HTERT RPE-1 (cell line): ENCODE measurements around the gene SCCPDH.

ENCODE experiments used
- in situ Hi-C: fragments of 300-500 bp; cut with MboI; formaldehyde crosslinking; loops from 4 replicates; pipeline ENCODE4 v1.14.3; 2020; ENCODE audit warnings: low sequenced_read_pairs

The SCCPDH gene

GRCh38 chr1:246748006-246748405, 23.8 kb downstream of the SCCPDH start:
- in situ Hi-C loops, result no loop called here

- in situ Hi-C loops, result no loop called here
Measured at GRCh38 chr1:246748867-246749266, 24.7 kb downstream of the SCCPDH start.

- in situ Hi-C loops, result no loop called here
Measured at GRCh38 chr1:246750752-246751151, 26.5 kb downstream of the SCCPDH start.

GRCh38 chr1:246753670-246754535, 29.7 kb downstream of the SCCPDH start:
- in situ Hi-C loops, result no loop called here

- in situ Hi-C loops, result no loop called here
Measured at GRCh38 chr1:246755419-246755818, 31.2 kb downstream of the SCCPDH start.

GRCh38 chr1:246760422-246761347, 36.5 kb downstream of the SCCPDH start:
- in situ Hi-C loops, result no loop called here

- in situ Hi-C loops, result no loop called here
Measured at GRCh38 chr1:246761396-246761795, 37.2 kb downstream of the SCCPDH start.

GRCh38 chr1:246765521-246765920, 41.3 kb downstream of the SCCPDH start:
- in situ Hi-C loops, result no loop called here

GRCh38 chr1:246768403-246769020, 44.3 kb downstream of the SCCPDH start:
- in situ Hi-C loops, result no loop called here

GRCh38 chr1:246769306-246769705, 45.1 kb downstream of the SCCPDH start:
- in situ Hi-C loops, result no loop called here

GRCh38 chr1:246771366-246771765, 47.2 kb downstream of the SCCPDH start:
- in situ Hi-C loops, result no loop called here

- in situ Hi-C loops, result no loop called here
Measured at GRCh38 chr1:246772686-246773085, 48.5 kb downstream of the SCCPDH start.

- in situ Hi-C loops, result no loop called here
Measured at GRCh38 chr1:246773213-246773641, 49.0 kb downstream of the SCCPDH start.

- in situ Hi-C loops, result no loop called here
Measured at GRCh38 chr1:246775531-246776385, 51.5 kb downstream of the SCCPDH start.

- in situ Hi-C loops, result no loop called here
Measured at GRCh38 chr1:246776923-246777322, 52.7 kb downstream of the SCCPDH start.

GRCh38 chr1:246778663-246779062, 54.5 kb downstream of the SCCPDH start:
- in situ Hi-C loops, result no loop called here

GRCh38 chr1:246779561-246780175, 55.5 kb downstream of the SCCPDH start:
- in situ Hi-C loops, result no loop called here

GRCh38 chr1:246780264-246780663, 56.1 kb downstream of the SCCPDH start:
- in situ Hi-C loops, result no loop called here

GRCh38 chr1:246781212-246781611, 57.0 kb downstream of the SCCPDH start:
- in situ Hi-C loops, result no loop called here
